ENCODE measurements around the gene PYCR2.

DNA sequence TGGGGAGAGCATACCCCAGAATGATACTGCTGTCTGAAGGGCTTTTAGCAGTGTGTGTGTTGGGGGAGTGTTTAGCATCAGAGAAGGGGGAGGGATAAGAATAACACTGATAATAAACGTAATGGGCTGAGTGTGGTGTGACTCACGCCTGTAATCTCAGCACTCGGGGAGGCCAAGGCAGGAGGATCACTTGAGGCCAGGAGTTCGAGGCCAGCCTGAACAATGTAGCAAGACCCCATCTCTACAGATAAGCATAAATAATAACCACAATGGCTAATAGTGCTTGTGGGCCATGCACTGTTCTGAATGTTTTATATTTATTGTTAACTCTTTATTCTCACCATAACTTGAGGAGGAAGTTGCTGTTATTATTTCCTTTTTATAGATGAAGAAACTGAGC, 19.5 kb upstream of the PYCR2 start:
- no peak for TF ChIP-seq EZH2 (IDR thresholded peaks at IDR 0.05; ENCODE audit: borderline replicate concordance, insufficient read depth, low read length, poor library complexity, severe bottlenecking)
- no peak for TF ChIP-seq EP300 (conservative IDR thresholded peaks at IDR 0.05; ENCODE audit: poor library complexity, severe bottlenecking)
- TF ChIP-seq, protein P1, sequence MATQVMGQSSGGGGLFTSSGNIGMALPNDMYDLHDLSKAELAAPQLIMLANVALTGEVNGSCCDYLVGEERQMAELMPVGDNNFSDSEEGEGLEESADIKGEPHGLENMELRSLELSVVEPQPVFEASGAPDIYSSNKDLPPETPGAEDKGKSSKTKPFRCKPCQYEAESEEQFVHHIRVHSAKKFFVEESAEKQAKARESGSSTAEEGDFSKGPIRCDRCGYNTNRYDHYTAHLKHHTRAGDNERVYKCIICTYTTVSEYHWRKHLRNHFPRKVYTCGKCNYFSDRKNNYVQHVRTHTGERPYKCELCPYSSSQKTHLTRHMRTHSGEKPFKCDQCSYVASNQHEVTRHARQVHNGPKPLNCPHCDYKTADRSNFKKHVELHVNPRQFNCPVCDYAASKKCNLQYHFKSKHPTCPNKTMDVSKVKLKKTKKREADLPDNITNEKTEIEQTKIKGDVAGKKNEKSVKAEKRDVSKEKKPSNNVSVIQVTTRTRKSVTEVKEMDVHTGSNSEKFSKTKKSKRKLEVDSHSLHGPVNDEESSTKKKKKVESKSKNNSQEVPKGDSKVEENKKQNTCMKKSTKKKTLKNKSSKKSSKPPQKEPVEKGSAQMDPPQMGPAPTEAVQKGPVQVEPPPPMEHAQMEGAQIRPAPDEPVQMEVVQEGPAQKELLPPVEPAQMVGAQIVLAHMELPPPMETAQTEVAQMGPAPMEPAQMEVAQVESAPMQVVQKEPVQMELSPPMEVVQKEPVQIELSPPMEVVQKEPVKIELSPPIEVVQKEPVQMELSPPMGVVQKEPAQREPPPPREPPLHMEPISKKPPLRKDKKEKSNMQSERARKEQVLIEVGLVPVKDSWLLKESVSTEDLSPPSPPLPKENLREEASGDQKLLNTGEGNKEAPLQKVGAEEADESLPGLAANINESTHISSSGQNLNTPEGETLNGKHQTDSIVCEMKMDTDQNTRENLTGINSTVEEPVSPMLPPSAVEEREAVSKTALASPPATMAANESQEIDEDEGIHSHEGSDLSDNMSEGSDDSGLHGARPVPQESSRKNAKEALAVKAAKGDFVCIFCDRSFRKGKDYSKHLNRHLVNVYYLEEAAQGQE (IDR thresholded peaks at IDR 0.05; ENCODE audit: borderline replicate concordance): no peak
- TF ChIP-seq SMC3 (conservative IDR thresholded peaks at IDR 0.05; ENCODE audit: poor library complexity): no peak
- TF ChIP-seq, protein P2, sequence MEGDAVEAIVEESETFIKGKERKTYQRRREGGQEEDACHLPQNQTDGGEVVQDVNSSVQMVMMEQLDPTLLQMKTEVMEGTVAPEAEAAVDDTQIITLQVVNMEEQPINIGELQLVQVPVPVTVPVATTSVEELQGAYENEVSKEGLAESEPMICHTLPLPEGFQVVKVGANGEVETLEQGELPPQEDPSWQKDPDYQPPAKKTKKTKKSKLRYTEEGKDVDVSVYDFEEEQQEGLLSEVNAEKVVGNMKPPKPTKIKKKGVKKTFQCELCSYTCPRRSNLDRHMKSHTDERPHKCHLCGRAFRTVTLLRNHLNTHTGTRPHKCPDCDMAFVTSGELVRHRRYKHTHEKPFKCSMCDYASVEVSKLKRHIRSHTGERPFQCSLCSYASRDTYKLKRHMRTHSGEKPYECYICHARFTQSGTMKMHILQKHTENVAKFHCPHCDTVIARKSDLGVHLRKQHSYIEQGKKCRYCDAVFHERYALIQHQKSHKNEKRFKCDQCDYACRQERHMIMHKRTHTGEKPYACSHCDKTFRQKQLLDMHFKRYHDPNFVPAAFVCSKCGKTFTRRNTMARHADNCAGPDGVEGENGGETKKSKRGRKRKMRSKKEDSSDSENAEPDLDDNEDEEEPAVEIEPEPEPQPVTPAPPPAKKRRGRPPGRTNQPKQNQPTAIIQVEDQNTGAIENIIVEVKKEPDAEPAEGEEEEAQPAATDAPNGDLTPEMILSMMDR (IDR thresholded peaks at IDR 0.05; ENCODE audit: poor library complexity, severe bottlenecking): no peak

Data from neural cell (in vitro differentiated cells).